Vagina (tissue), 2 donors: ENCODE results near the gene STK11IP. TPM values are rescaled to one million over a fixed set of nuclear protein-coding genes. Genes with fewer than 3 reads are reported as not detected.

Source experiments
- DNase-seq, 2 donors: peaks; one replicate each; pipeline ENCODE4 v3.0.0-alpha.2; 2017; ENCODE audit errors: extremely low spot score in 2 of 2
- H3K27ac ChIP-seq: fragments of 200-600 bp; sonication (generic); one replicate; pipeline ENCODE4 v1.5.1; 2019
- H3K27me3 ChIP-seq: fragments of 200-600 bp; sonication (generic); one replicate; pipeline ENCODE4 v1.5.1; 2019
- H3K36me3 ChIP-seq, 2 donors: fragments of 200-600 bp; sonication (generic); one replicate each; pipeline ENCODE4 v1.5.1; 2017 to 2019
- H3K4me1 ChIP-seq: fragments of 200-600 bp; sonication (generic); one replicate; pipeline ENCODE4 v1.5.1; 2019
- H3K4me3 ChIP-seq, 2 donors: fragments of 200-600 bp; sonication (generic); 1 replicate in 1 of 2; 2 replicates in 1 of 2; pipeline ENCODE4 v1.5.1; 2016 to 2019
- H3K9me3 ChIP-seq: fragments of 200-600 bp; sonication (generic); one replicate; pipeline ENCODE4 v1.5.1; 2019
- CTCF ChIP-seq, 3 experiments: fragments of 450-650 bp in 2 of 3; fragments of 200-600 bp in 1 of 3; sonication (generic) in 1 of 3; IDR thresholded peaks; one replicate each; pipeline ENCODE4 v1.5.1; 2017 to 2019; ENCODE audit warnings: antibody characterized with exemption in 3 of 3, mild to moderate bottlenecking in 2 of 3, moderate library complexity in 2 of 3
- POLR2A ChIP-seq, 2 donors: fragments of 450-650 bp; IDR thresholded peaks; one replicate each; pipeline ENCODE4 v1.6.1; 2017; ENCODE audit warnings: antibody characterized with exemption in 2 of 2, mild to moderate bottlenecking in 2 of 2, moderate library complexity in 2 of 2
- POLR2AphosphoS5 ChIP-seq, 2 donors: sonication (generic); formaldehyde crosslinking; IDR thresholded peaks; one replicate each; pipeline ENCODE4 v1.9.0; 2017; ENCODE audit warnings: antibody characterized with exemption in 2 of 2, mild to moderate bottlenecking in 2 of 2, low read depth in 1 of 2; ENCODE audit not compliant: insufficient read depth in 1 of 2
- intact Hi-C: fragments of 100-400 bp; cut with DNase I; formaldehyde crosslinking; loops from one replicate; pipeline ENCODE4 v1.15.1; 2023
- total RNA-seq: library from RNA; depleted of rRNA; stranded (reverse); fragments of >200 nt; gene quantifications from one replicate; pipeline ENCODE4 v1.2.3, GENCODE V29; 2016

STK11IP gene
- total RNA-seq, 1 donor from 2014 or later = 11.3 TPM

DNA sequence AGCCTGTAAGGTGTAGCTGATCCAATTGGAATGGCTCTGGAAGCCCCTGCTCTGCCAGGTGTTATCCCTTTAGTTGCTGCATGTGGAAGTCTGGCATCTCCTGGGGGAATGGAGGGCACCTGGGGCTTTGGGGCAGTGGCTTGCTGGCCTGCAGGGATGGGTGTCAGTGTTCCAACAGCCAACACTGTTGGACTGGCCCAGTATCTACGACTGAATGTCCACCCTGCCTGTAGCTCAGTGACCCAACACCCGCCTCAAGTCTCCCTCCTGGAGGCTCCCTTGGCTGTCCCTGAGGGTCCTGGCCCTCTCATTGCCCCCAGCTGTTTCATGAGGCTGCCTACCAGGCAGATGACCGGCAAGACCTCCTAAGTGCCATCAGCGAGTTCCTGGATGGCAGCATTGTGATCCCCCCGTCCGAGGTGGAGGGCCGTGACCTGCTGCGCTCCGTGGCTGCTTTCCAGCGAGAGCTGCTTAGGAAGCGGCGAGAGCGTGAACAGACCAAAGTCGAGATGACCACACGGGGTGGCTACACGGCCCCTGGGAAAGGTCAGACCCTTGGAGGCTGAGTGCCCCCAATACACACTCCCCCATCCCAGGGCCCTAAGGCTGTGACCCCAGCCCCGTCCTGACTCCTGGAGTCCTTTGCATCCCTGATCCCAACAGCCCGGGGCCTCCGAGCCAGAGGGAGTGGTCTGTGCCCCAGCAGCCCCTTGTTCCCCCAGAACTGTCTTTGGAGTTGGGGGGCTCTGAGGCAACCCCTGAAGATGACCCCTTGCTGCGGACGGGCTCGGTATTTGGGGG is 37.5 kb downstream of the STK11IP start:
- no peak for TF ChIP-seq POLR2A (IDR thresholded peaks at IDR 0.05)
- TF ChIP-seq CTCF (IDR thresholded peaks at IDR 0.05) = no peak
- no peak for TF ChIP-seq POLR2AphosphoS5 (IDR thresholded peaks at IDR 0.05; ENCODE audit: insufficient read depth in 1 of 2, low read depth in 1 of 2)
- no peak overlapping the region for H3K4me3 ChIP-seq
- intact Hi-C loops = no loop called here
- no peaks in the 10 kb centered on the region for H3K4me1 ChIP-seq
- DNase-seq = no peak
- H3K9me3 ChIP-seq = no peaks in the 10 kb centered on the region
- H3K27me3 ChIP-seq = no peaks in the 10 kb centered on the region
- H3K27ac ChIP-seq = no peak overlapping the region
- H3K36me3 ChIP-seq = no peaks in the 10 kb centered on the region

DNA sequence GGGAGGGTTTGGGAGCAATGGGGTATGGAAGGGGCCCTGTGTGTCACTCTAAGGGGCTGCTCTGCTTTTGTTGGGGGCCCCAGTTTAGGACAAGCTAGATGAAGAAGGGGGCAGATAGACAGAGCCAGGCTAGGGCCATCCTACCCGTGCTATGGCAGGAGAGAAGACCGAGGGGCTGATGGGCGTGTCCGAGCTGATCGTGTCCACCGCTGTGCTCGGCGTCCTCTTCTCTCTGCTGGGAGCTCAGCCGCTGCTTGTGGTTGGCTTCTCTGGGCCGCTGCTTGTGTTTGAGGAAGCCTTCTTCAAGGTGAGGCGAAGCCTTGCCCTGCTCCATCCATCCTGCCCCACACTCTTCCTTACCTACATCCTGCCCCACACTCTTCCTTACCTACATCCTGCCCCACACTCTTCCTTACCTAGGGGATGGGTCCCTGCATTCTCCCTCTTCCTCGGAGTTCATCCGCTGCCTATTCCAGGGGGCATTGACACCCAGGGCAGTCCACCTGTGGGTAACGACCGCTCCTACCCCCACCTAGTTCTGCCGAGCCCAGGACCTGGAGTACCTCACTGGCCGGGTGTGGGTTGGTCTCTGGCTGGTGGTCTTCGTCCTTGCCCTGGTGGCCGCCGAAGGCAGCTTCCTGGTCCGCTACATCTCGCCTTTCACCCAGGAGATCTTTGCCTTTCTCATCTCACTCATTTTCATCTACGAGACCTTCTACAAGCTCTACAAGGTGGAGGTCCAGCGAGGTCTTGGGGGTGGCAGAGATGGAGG is 38.7 kb downstream of the STK11IP start:
- no peaks in the 10 kb centered on the region for H3K4me1 ChIP-seq
- DNase-seq = no peak
- intact Hi-C loops = no loop called here
- TF ChIP-seq CTCF (IDR thresholded peaks at IDR 0.05) (no peak), POLR2AphosphoS5 (IDR thresholded peaks at IDR 0.05; ENCODE audit: insufficient read depth in 1 of 2, low read depth in 1 of 2) (no peak), POLR2A (IDR thresholded peaks at IDR 0.05) (no peak)
- H3K27ac ChIP-seq = no peak overlapping the region
- H3K27me3 ChIP-seq = no peaks in the 10 kb centered on the region
- no peaks in the 10 kb centered on the region for H3K9me3 ChIP-seq
- H3K4me3 ChIP-seq = no peak overlapping the region
- H3K36me3 ChIP-seq = no peaks in the 10 kb centered on the region

DNA sequence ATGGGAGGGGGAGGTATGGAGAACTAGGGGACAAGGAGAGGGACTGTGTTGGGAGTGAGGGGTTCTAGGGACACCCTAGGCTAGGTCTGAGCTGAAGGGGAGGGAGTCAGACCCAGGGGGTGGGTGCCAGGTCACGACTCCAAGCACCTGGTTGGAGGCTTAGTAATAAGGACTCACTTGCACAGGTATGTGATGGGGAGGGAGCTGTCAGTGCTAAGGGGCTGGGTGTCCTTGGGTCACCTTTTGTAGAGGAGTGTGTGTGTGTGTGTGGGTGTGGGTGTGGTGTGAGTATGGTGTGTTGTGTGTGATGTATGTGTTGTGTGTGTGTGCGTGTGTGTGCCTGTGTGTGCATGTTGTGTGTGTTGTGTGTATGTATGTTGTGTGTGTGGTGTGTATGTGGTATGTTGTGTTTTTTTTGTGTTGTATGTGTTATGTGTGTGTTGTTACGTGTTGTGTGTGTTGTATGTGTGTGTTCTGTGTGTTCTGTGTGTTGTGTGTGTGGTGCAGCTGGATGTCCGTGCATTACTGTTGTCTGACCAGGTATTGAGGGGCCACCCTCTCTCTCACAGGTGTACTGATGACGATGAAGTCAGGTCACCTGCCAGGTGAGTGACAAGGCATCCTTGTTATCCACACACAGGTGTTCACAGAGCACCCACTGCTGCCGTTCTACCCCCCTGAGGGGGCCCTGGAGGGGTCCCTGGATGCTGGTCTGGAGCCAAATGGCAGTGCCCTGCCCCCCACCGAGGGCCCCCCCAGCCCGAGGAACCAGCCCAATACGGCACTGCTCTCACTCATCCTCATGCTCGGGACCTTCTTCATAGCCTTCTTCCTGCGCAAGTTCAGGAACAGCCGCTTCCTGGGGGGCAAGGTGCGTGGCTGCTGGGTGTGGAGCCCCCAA is 39.5 kb downstream of the STK11IP start:
- peak in 1 of 2 donors; percentile 37 for DNase-seq
- Histone ChIP-seq H3K27ac (no peak overlapping the region), H3K27me3 (no peaks in the 10 kb centered on the region), H3K4me3 (no peak overlapping the region), H3K9me3 (no peaks in the 10 kb centered on the region), H3K4me1 (no peaks in the 10 kb centered on the region), H3K36me3 (no peaks in the 10 kb centered on the region)
- intact Hi-C loops = no loop called here
- no peak for TF ChIP-seq POLR2A (IDR thresholded peaks at IDR 0.05)
- no peak for TF ChIP-seq POLR2AphosphoS5 (IDR thresholded peaks at IDR 0.05; ENCODE audit: insufficient read depth in 1 of 2, low read depth in 1 of 2)
- TF ChIP-seq CTCF (IDR thresholded peaks at IDR 0.05) = no peak

- H3K4me1 ChIP-seq = peaks cover 2% of the 10 kb centered on the region
- H3K27me3 ChIP-seq = no peaks in the 10 kb centered on the region
- no peak for TF ChIP-seq CTCF (IDR thresholded peaks at IDR 0.05)
- no peak for TF ChIP-seq POLR2AphosphoS5 (IDR thresholded peaks at IDR 0.05; ENCODE audit: insufficient read depth in 1 of 2, low read depth in 1 of 2)
- no peak for TF ChIP-seq POLR2A (IDR thresholded peaks at IDR 0.05)
- H3K27ac ChIP-seq = no peak overlapping the region
- H3K36me3 ChIP-seq = no peaks in the 10 kb centered on the region
- H3K4me3 ChIP-seq = no peak overlapping the region
- no peaks in the 10 kb centered on the region for H3K9me3 ChIP-seq
- intact Hi-C loops = no loop called here
- peak in 1 of 2 donors; percentile 76 for DNase-seq
Observed at GRCh38 chr2:219637842-219638185, 40.2 kb downstream of the STK11IP start.
